HG02642 (cell line): ENCODE data around the gene IL17RE.

ENCODE experiments used
- ATAC-seq: cut with Tn5 transposase; IDR thresholded peaks from one replicate; pipeline ENCODE4 v1.9.1; 2021; ENCODE audit warnings: mild to moderate bottlenecking; ENCODE audit not compliant: unreplicated experiment, poor library complexity

IL17RE gene

GRCh38 chr3:9901967-9902366 lies 681 bp upstream of the IL17RE start:
- ATAC-seq: no peak

- no peak for ATAC-seq
Measured at GRCh38 chr3:9903238-9903624, 583 bp downstream of the IL17RE start.

- ATAC-seq: no peak
Measured at GRCh38 chr3:9903904-9904303, 1.3 kb downstream of the IL17RE start.

DNA sequence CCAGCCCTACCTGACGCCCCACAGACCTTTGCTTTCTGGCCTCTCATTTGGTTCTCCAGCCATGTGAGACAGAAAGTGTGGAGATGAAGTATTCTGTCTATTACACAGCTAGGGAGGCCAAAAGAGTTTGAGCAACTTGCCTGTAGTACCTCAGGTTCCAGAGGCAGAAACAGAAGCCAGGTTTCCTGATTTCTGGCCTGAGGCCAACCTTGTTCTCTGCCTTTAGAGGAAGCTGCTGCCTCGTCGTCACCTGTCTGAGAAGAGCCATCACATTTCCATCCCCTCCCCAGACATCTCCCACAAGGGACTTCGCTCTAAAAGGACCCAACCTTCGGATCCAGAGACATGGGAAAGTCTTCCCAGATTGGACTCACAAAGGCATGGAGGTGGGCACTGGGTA lies 3.8 kb downstream of the IL17RE start:
- ATAC-seq: no peak

GRCh38 chr3:9908286-9908685 lies 5.6 kb downstream of the IL17RE start:
- ATAC-seq: no peak

GRCh38 chr3:9909221-9910013 lies 6.8 kb downstream of the IL17RE start:
- ATAC-seq: no peak

GRCh38 chr3:9911863-9912262 lies 9.2 kb downstream of the IL17RE start:
- no peak for ATAC-seq

GRCh38 chr3:9912294-9912935 lies 9.8 kb downstream of the IL17RE start:
- no peak for ATAC-seq

DNA sequence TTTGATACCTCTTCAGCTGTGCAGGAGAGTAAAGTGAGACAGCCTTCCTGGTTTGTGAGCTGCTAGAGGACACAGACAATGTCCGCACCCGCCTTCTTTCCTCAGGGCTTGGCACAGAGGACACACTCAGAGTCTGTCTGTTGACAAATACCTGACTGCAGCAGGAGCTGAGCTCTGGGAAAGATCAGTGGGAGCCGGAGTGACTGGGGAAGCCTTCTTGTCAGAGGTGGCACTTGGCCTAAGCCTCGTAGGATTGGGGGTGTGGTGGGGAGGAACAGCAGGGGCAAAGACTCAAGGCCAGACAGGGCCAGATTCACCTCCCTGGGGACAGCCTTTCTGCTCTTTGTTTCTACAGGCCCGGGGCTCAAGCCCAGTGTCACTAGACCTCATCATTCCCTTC lies 11.0 kb downstream of the IL17RE start:
- no peak for ATAC-seq

- ATAC-seq: no peak
Measured at GRCh38 chr3:9914011-9914410, 11.4 kb downstream of the IL17RE start.

DNA sequence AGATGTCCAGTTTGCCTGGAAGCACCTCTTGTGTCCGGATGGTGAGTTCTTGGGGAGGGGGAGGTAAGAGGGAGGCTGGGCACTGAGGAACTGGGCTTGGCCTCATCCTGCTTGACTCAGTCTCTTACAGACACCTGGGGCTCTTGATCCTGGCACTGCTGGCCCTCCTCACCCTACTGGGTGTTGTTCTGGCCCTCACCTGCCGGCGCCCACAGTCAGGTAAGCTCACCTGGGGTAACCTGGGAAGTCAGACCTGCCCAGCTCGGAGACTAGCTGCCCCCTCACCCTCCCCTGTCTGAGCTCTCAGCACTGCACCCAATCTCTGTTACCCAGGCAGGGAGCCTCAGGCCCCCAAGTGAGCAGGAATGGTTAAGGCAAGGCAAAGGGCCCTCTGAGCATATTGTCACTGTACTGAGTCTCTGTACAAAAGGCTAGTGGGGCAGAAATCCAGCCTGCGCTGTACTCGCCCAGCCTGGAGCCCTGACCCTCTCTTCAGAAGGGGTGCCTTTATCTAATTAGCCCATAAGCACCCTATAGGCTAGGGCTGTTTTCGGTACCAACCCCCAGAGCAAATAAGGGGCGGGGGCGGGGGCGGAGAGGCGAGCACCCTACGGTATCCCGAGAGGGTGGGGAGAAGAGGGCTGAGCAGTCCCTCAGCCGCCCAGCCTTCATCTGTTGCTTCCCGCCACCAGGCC lies 12.1 kb downstream of the IL17RE start:
- no peak for ATAC-seq

DNA sequence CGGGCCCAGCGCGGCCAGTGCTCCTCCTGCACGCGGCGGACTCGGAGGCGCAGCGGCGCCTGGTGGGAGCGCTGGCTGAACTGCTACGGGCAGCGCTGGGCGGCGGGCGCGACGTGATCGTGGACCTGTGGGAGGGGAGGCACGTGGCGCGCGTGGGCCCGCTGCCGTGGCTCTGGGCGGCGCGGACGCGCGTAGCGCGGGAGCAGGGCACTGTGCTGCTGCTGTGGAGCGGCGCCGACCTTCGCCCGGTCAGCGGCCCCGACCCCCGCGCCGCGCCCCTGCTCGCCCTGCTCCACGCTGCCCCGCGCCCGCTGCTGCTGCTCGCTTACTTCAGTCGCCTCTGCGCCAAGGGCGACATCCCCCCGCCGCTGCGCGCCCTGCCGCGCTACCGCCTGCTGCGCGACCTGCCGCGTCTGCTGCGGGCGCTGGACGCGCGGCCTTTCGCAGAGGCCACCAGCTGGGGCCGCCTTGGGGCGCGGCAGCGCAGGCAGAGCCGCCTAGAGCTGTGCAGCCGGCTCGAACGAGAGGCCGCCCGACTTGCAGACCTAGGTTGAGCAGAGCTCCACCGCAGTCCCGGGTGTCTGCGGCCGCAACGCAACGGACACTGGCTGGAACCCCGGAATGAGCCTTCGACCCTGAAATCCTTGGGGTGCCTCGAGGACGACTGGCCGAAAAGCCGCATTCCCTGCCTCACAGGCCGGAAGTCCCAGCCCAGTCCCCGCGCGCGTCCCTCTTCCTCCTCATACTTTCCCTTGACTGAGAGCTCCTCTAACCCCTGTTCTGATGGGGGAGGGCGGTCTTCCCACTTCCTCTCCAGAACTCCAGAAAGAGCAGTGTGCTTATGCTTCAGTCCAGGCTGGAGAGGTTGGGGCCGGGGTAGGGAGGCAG lies 12.8 kb downstream of the IL17RE start:
- peak; percentile 41 for ATAC-seq

GRCh38 chr3:9916346-9916733 lies 13.7 kb downstream of the IL17RE start:
- ATAC-seq: no peak

DNA sequence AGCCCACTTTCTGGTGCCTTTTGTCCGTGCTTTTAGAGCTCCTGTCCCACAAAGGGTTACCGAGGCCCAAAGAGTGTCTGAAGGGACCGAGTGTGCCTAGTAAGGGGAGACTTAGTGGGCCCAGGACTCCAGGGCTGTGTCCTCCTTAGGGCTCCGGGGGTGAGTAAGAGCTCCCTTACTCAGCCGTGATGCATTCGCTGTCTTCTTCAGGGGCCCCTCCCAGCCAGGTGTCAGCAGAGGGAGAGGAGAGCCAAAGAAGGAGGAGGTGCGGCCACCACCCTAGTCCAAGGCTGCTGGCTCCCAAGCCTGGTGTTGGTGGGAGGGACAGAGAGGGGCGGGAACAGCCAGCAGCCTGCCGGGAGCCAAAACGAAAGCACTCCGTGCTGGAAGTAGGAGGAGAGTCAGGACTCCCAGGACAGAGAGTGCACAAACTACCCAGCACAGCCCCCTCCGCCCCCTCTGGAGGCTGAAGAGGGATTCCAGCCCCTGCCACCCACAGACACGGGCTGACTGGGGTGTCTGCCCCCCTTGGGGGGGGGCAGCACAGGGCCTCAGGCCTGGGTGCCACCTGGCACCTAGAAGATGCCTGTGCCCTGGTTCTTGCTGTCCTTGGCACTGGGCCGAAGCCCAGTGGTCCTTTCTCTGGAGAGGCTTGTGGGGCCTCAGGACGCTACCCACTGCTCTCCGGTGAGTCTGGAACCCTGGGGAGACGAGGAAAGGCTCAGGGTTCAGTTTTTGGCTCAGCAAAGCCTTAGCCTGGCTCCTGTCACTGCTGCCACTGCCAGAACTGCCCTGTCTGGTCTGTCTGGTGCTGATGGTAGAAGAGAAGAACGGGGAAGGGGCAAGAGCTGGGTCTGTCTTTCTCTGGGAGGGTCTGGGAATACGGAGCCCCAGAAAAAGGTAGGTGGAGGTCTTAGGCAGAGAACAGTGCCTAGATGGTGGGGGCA lies 14.4 kb downstream of the IL17RE start, which contains the start of gene IL17RC:
Gene IL17RC, plus strand, starts transcription at position 365 of the 947 bp plus-strand sequence. Its CDS starts 218 bp downstream, at position 583.
- ATAC-seq: no peak

DNA sequence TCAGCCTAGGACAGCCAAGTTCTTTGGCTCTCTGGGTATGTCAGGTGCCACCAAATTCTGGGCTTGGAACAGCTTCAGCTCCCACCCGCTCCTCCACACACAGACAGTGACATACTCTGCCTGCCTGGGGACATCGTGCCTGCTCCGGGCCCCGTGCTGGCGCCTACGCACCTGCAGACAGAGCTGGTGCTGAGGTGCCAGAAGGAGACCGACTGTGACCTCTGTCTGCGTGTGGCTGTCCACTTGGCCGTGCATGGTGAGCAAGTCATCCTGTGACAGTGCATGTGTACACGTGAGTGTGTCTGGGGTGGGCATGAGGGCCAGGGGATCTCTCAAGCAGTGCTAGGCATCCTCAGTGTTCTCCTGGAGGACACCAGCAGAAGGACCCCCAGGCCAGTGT lies 15.2 kb downstream of the IL17RE start:
- no peak for ATAC-seq

- no peak for ATAC-seq
Measured at GRCh38 chr3:9918261-9919038, 15.8 kb downstream of the IL17RE start.

DNA sequence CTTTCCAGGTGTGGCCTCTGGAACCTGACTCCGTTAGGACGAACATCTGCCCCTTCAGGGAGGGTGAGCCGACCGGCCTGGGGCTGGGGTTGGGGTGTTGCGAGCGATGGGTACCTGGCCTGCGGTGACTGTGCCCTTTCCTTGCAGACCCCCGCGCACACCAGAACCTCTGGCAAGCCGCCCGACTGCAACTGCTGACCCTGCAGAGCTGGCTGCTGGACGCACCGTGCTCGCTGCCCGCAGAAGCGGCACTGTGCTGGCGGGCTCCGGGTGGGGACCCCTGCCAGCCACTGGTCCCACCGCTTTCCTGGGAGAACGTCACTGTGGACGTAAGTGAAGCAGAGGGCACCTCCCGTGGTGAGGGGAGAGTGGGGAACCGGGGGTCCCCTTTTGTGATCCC lies 25.5 kb downstream of the IL17RE start:
- ATAC-seq: no peak

GRCh38 chr3:9930804-9931418 lies 28.3 kb downstream of the IL17RE start:
- no peak for ATAC-seq
